Mesendoderm (in vitro differentiated cells): ENCODE measurements around the gene PDK1.

ENCODE experiments used
- DNase-seq: peaks from one replicate; pipeline ENCODE4 v3.0.0; 2013
- H2AK5ac ChIP-seq: 2 replicates; pipeline ENCODE4 v1.6.1; 2013; ENCODE audit warnings: low read length, inconsistent platforms
- H2BK120ac ChIP-seq: 2 replicates; pipeline ENCODE4 v1.6.1; 2013; ENCODE audit warnings: low read depth, mild to moderate bottlenecking, low read length, moderate library complexity, mixed read lengths
- H2BK15ac ChIP-seq: replicated peaks from 2 replicates; pipeline ENCODE4 v1.6.1; 2013; ENCODE audit warnings: low read depth, mild to moderate bottlenecking, moderate library complexity
- H2BK5ac ChIP-seq: 2 replicates; pipeline ENCODE4 v1.6.1; 2013; ENCODE audit warnings: low read length, inconsistent platforms
- H3K18ac ChIP-seq: 2 replicates; pipeline ENCODE4 v1.6.1; 2013; ENCODE audit warnings: mild to moderate bottlenecking, low read length, mixed read lengths
- H3K23ac ChIP-seq: one replicate; pipeline ENCODE4 v1.6.1; 2013; ENCODE audit warnings: low read length
- H3K27ac ChIP-seq: 2 replicates; pipeline ENCODE4 v1.5.1; 2013; ENCODE audit warnings: low read depth, mild to moderate bottlenecking, inconsistent platforms, low read length, moderate library complexity
- H3K27me3 ChIP-seq: 2 replicates; pipeline ENCODE4 v1.6.1; 2013; ENCODE audit warnings: low read length, control low read depth, mild to moderate bottlenecking, inconsistent platforms; ENCODE audit not compliant: insufficient read depth, poor library complexity
- H3K36me3 ChIP-seq: 2 replicates; pipeline ENCODE4 v1.6.1; 2013; ENCODE audit warnings: low read length, inconsistent platforms; ENCODE audit not compliant: control insufficient read depth, insufficient read depth
- H3K4ac ChIP-seq: one replicate; pipeline ENCODE4 v1.6.1; 2013; ENCODE audit warnings: low read depth, mild to moderate bottlenecking, low read length, moderate library complexity
- H3K4me1 ChIP-seq: 2 replicates; pipeline ENCODE4 v1.6.1; 2013; ENCODE audit warnings: low read depth, low read length, inconsistent platforms; ENCODE audit not compliant: control insufficient read depth
- H3K4me2 ChIP-seq: 2 replicates; pipeline ENCODE4 v1.6.1; 2013; ENCODE audit warnings: low read length
- H3K4me3 ChIP-seq: 2 replicates; pipeline ENCODE4 v1.5.1; 2013; ENCODE audit warnings: mild to moderate bottlenecking, low read length
- H3K56ac ChIP-seq: one replicate; pipeline ENCODE4 v1.6.1; 2013; ENCODE audit warnings: low read length
- H3K79me1 ChIP-seq: 2 replicates; pipeline ENCODE4 v1.6.1; 2013; ENCODE audit warnings: low read length, inconsistent platforms
- H3K79me2 ChIP-seq: 2 replicates; pipeline ENCODE4 v1.6.1; 2013; ENCODE audit warnings: mild to moderate bottlenecking, low read length; ENCODE audit not compliant: control insufficient read depth, insufficient read depth
- H3K9ac ChIP-seq: 2 replicates; pipeline ENCODE4 v1.6.1; 2013; ENCODE audit warnings: low read length, inconsistent platforms
- H4K5ac ChIP-seq: one replicate; pipeline ENCODE4 v1.6.1; 2013; ENCODE audit warnings: low read length
- H4K8ac ChIP-seq: one replicate; pipeline ENCODE4 v1.6.1; 2013; ENCODE audit warnings: low read depth, mild to moderate bottlenecking, control low read depth, low read length, moderate library complexity
- WGBS: extraction: QIAGEN DNeasy Blood & Tissue Kit; methylation state at CpG from one replicate; pipeline ENCODE4 v1.1.7; 2013; ENCODE audit warnings: low lambda C conversion rate, missing lambda C conversion rate; ENCODE audit not compliant: insufficient coverage; ENCODE audit errors: extremely low coverage; 5-methylcytosine and 5-hydroxymethylcytosine counted together

The PDK1 gene

DNA sequence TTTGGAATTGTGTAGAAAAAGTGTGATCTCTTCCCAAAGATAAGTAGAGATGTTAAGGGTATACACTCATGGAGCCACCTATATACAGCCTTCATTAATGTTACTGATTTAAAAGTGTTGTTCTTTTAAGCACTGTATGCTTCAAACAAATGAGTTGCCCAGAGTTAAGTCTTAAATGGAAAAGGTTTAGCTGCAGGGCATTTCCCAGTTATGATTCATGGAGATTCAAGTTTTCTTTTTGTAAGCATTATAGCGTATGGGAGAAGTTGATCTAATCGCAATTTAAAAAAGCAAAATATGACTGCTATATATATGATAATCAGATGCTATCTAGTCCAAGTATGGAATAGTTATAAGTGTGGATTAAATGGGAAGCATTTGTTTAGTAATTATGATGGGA lies 4.8 kb downstream of the PDK1 start:
- no CpG with 5 or more reads among the region's 2 CpGs for WGBS
- Histone ChIP-seq H3K9ac (no peak overlapping the region), H2BK15ac (no peak overlapping the region), H3K79me1 (peaks cover 5% of the 10 kb centered on the region), H4K8ac (no peak overlapping the region), H3K4me1 (no peaks in the 10 kb centered on the region), H3K4me2 (no peak overlapping the region), H2BK5ac (no peak overlapping the region), H4K5ac (no peak overlapping the region), H3K27ac (no peak overlapping the region), H3K4me3 (no peak overlapping the region), H3K56ac (no peak overlapping the region), H3K18ac (no peak overlapping the region), H3K79me2 (peaks cover 34% of the 10 kb centered on the region), H3K23ac (no peak overlapping the region), H3K27me3 (no peaks in the 10 kb centered on the region), H3K4ac (no peak overlapping the region), H3K36me3 (peaks cover 2% of the 10 kb centered on the region), H2BK120ac (no peak overlapping the region), H2AK5ac (no peak overlapping the region)
- DNase-seq: no peak

DNA sequence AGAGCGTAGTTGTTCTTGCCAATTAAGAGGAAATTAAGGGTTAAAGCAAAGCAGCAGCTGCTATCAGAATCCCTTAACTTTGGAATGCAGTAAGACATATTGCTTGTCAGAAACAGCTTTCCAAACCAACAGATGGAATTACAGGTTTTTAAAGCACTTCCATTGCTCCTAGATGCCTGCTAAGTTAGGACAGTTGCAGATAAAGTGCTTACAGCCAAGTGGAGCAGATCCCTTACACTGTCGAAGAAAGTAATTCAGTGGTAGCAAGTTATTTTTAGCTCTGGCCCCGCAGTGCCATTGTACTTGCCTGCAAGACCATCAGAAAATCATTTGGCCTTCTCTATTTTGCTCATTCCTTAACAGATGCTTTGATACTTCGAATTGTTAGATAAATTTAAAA lies 5.4 kb downstream of the PDK1 start:
- Histone ChIP-seq H3K27ac (no peak overlapping the region), H2BK120ac (no peak overlapping the region), H3K4me1 (no peaks in the 10 kb centered on the region), H3K27me3 (no peaks in the 10 kb centered on the region), H4K8ac (no peak overlapping the region), H3K56ac (peak overlapping the region; percentile 47), H2AK5ac (no peak overlapping the region), H3K4me2 (no peak overlapping the region), H2BK5ac (no peak overlapping the region), H3K4me3 (no peak overlapping the region), H4K5ac (no peak overlapping the region), H3K18ac (no peak overlapping the region), H3K4ac (no peak overlapping the region), H3K23ac (no peak overlapping the region), H2BK15ac (no peak overlapping the region), H3K79me1 (peaks cover 5% of the 10 kb centered on the region), H3K36me3 (peaks cover 2% of the 10 kb centered on the region), H3K9ac (peak overlapping the region; percentile 6), H3K79me2 (peaks cover 34% of the 10 kb centered on the region)
- WGBS: no CpG with 5 or more reads among the region's 4 CpGs
- no peak for DNase-seq

- Histone ChIP-seq H3K18ac (no peak overlapping the region), H4K5ac (no peak overlapping the region), H3K4me1 (no peaks in the 10 kb centered on the region), H3K9ac (no peak overlapping the region), H2BK5ac (no peak overlapping the region), H2BK120ac (no peak overlapping the region), H3K79me1 (peaks cover 3% of the 10 kb centered on the region), H4K8ac (no peak overlapping the region), H3K27ac (no peak overlapping the region), H3K36me3 (peaks cover 2% of the 10 kb centered on the region), H3K79me2 (peaks cover 24% of the 10 kb centered on the region), H3K4ac (no peak overlapping the region), H3K56ac (no peak overlapping the region), H3K23ac (no peak overlapping the region), H2AK5ac (no peak overlapping the region), H3K27me3 (no peaks in the 10 kb centered on the region), H3K4me3 (no peak overlapping the region), H2BK15ac (no peak overlapping the region), H3K4me2 (no peak overlapping the region)
- DNase-seq: no peak
- WGBS: no CpG with 5 or more reads among the region's 1 CpG
Measured at GRCh38 chr2:172562298-172562697, 6.4 kb downstream of the PDK1 start.

DNA sequence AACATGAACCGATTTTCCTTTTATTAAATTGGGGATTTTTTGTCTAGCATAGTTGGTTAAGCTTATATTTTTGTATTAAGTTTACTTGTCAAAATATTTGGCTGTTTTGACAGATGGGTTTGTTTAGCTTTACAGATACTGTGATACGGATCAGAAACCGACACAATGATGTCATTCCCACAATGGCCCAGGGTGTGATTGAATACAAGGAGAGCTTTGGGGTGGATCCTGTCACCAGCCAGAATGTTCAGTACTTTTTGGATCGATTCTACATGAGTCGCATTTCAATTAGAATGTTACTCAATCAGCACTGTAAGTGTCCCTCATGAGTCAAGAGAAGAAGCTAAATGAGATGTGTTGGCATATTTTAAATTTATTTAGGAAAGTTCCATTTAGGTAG lies 8.5 kb downstream of the PDK1 start:
- H3K9ac ChIP-seq: no peak overlapping the region
- no peak overlapping the region for H2AK5ac ChIP-seq
- no peak overlapping the region for H2BK120ac ChIP-seq
- H4K5ac ChIP-seq: no peak overlapping the region
- peaks cover 3% of the 10 kb centered on the region for H3K79me1 ChIP-seq
- H4K8ac ChIP-seq: no peak overlapping the region
- H3K4ac ChIP-seq: no peak overlapping the region
- no peak overlapping the region for H3K4me2 ChIP-seq
- H3K18ac ChIP-seq: no peak overlapping the region
- WGBS: no CpG with 5 or more reads among the region's 5 CpGs
- H3K27ac ChIP-seq: no peak overlapping the region
- peaks cover 2% of the 10 kb centered on the region for H3K36me3 ChIP-seq
- no peak overlapping the region for H3K4me3 ChIP-seq
- no peak for DNase-seq
- H2BK5ac ChIP-seq: no peak overlapping the region
- H2BK15ac ChIP-seq: no peak overlapping the region
- H3K27me3 ChIP-seq: no peaks in the 10 kb centered on the region
- H3K56ac ChIP-seq: no peak overlapping the region
- H3K4me1 ChIP-seq: no peaks in the 10 kb centered on the region
- no peak overlapping the region for H3K23ac ChIP-seq
- H3K79me2 ChIP-seq: peaks cover 9% of the 10 kb centered on the region

DNA sequence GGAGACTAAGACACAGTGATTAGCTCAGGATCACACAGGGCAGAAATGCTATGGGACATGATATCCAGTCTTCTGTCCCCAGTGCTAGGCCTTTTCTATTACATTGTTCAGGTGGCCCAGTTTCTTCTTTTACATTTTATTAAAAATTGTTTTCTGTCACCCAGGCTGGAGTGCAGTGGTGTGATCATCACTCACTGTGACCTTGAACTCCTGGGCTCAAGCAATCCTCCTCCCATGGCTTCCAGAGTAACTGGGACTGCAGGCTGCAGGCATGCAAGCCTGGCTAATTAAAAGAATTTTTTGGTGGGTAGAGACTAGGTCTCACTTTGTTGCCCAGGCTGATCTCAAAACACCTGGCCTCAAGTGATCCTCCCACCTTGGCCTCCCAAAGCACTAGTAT lies 15.4 kb downstream of the PDK1 start:
- no peak overlapping the region for H3K4me2 ChIP-seq
- H2AK5ac ChIP-seq: no peak overlapping the region
- H3K18ac ChIP-seq: no peak overlapping the region
- H3K4ac ChIP-seq: no peak overlapping the region
- no peak overlapping the region for H3K23ac ChIP-seq
- DNase-seq: no peak
- no peak overlapping the region for H3K56ac ChIP-seq
- H4K8ac ChIP-seq: no peak overlapping the region
- H2BK5ac ChIP-seq: no peak overlapping the region
- H3K27ac ChIP-seq: no peak overlapping the region
- no peak overlapping the region for H3K9ac ChIP-seq
- no peaks in the 10 kb centered on the region for H3K27me3 ChIP-seq
- peaks cover 2% of the 10 kb centered on the region for H3K36me3 ChIP-seq
- H3K4me3 ChIP-seq: no peak overlapping the region
- H4K5ac ChIP-seq: no peak overlapping the region
- H3K79me1 ChIP-seq: no peaks in the 10 kb centered on the region
- peaks cover 1% of the 10 kb centered on the region for H3K79me2 ChIP-seq
- no peak overlapping the region for H2BK15ac ChIP-seq
- no peak overlapping the region for H2BK120ac ChIP-seq
- H3K4me1 ChIP-seq: no peaks in the 10 kb centered on the region

DNA sequence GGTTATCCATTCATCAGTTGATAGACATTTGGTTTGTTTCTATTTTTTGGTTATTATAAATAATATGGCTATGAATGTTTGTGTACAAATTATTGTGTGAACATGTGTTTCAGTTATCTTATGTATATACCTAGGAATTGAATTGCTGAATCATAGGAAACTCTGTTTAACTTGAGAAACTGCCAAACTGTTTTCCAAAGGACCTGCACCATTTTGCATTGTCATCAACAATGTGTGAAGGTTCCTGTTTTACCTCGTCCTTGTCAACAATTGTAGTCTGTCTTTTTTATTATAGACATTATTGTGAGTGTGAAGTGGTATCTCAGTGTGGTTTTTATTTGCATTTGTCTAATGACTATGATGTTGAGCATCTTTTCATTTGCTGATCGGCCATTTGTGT lies 17.1 kb downstream of the PDK1 start:
- Histone ChIP-seq H4K5ac (no peak overlapping the region), H3K79me2 (peaks cover 3% of the 10 kb centered on the region), H3K27ac (no peak overlapping the region), H4K8ac (no peak overlapping the region), H2AK5ac (no peak overlapping the region), H2BK5ac (no peak overlapping the region), H3K23ac (no peak overlapping the region), H3K56ac (no peak overlapping the region), H3K4me3 (no peak overlapping the region), H3K4me1 (no peaks in the 10 kb centered on the region), H3K27me3 (no peaks in the 10 kb centered on the region), H2BK15ac (no peak overlapping the region), H3K9ac (no peak overlapping the region), H3K18ac (no peak overlapping the region), H3K4ac (no peak overlapping the region), H3K36me3 (peaks cover 2% of the 10 kb centered on the region), H3K4me2 (no peak overlapping the region), H2BK120ac (no peak overlapping the region), H3K79me1 (no peaks in the 10 kb centered on the region)
- DNase-seq: no peak
- WGBS: no CpG with 5 or more reads among the region's 2 CpGs
